Right lobe of liver (tissue), 6 donors: ENCODE results near the gene OBI1. TPM values are rescaled to one million over a fixed set of nuclear protein-coding genes. Genes with fewer than 3 reads are reported as not detected.

Experiments
- ATAC-seq, 4 donors: fragments of 200-7000 bp; cut with Tn5 transposase; one replicate each; pipeline ENCODE4 v1.9.1; 2020; ENCODE audit warnings: mild to moderate bottlenecking in 4 of 4, moderate library complexity in 4 of 4
- DNase-seq, 3 donors: peaks; one replicate each; pipeline ENCODE4 v3.0.0-alpha.2; 2020
- H3K27ac ChIP-seq, 3 donors: fragments of 200-600 bp; one replicate each; pipeline ENCODE4 v1.8.0; 2022
- H3K27me3 ChIP-seq, 2 donors: fragments of 200-600 bp; one replicate each; pipeline ENCODE4 v1.8.0; 2022
- H3K36me3 ChIP-seq, 4 donors: fragments of 200-600 bp; sonication (generic) in 1 of 4; one replicate each; pipeline versions ENCODE4 v1.5.1 to v1.8.0; 2017 to 2022; ENCODE audit warnings: control low read depth in 1 of 4
- H3K4me1 ChIP-seq, 4 donors: fragments of 200-600 bp; sonication (generic) in 1 of 4; one replicate each; pipeline versions ENCODE4 v1.5.1 to v1.8.0; 2017 to 2022; ENCODE audit warnings: control low read depth in 1 of 4
- H3K4me3 ChIP-seq, 3 donors: fragments of 200-600 bp; one replicate each; pipeline ENCODE4 v1.8.0; 2022
- H3K9me3 ChIP-seq, 4 donors: fragments of 200-600 bp; sonication (generic) in 1 of 4; one replicate each; pipeline versions ENCODE4 v1.5.1 to v1.8.0; 2017 to 2022; ENCODE audit warnings: control low read depth in 1 of 4
- POLR2A ChIP-seq: fragments of 450-650 bp; IDR thresholded peaks from one replicate; pipeline ENCODE4 v1.6.1; 2017; ENCODE audit warnings: antibody characterized with exemption, mild to moderate bottlenecking
- WGBS: methylation state at CpG from one replicate; pipeline ENCODE4 v1.1.6; 2018; ENCODE audit warnings: low coverage, low lambda C conversion rate; ENCODE audit not compliant: insufficient coverage; ENCODE audit errors: missing lambda C conversion rate; 5-methylcytosine and 5-hydroxymethylcytosine counted together
- intact Hi-C, 2 donors: fragments of 100-400 bp; cut with DNase I; formaldehyde crosslinking; loops; one replicate each; pipeline versions ENCODE4 v1.11.2 to v1.14.1; 2022
- total RNA-seq, 6 experiments: library from RNA; depleted of rRNA in 2 of 6; stranded (reverse); fragments of >200 nt in 2 of 6; fragmentation: NEBNext Ultra II Directional in 3 of 6; extraction: Animal tissue kit (Norgen Biotek cat#: 25700) in 3 of 6; gene quantifications; one replicate each; pipeline versions ENCODE4 v1.1.0 to v1.2.4, GENCODE V29; 2016 to 2023
- TF ChIP-seq, protein P1 (sequence below), 4 donors: fragments of 200-600 bp in 3 of 4; fragments of 450-650 bp in 1 of 4; IDR thresholded peaks; one replicate each; pipeline versions ENCODE4 v1.5.1 to v1.8.0; 2016 to 2022; ENCODE audit warnings: antibody characterized with exemption in 4 of 4, mild to moderate bottlenecking in 2 of 4
- donor health status: DM: no; HTN: yes; CAD: no.
- donor health status: DM: no; HTN: no; CAD: no.
- donor health status: DM: no; HTN: no; CAD: no.
- donor health status: DM: no; HTN: yes; CAD: no.
- donor health status: DM: no; HTN: yes; CAD: no.

Gene OBI1
- total RNA-seq, 6 experiments from 2014 or later = 1.7 to 3.6 (median 2.8) TPM

DNA sequence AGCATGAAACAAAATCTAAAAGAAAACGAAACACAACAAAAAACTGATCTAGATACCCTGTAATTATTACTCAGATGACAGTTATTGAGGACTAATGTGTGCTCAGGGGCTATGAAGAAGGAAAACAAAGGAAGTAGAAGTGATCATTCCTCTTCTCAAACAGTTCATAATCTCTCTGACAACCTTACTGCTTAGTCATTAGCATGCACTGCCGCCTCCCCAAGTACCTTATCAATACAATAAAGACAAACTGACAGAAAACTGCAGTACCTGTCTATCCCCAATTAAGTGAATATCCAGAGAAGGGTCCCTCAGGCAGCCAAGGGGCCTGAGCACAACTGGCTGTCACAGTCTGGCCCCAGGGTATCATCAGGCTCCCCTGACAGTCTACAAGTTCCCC, 33.6 kb downstream of the OBI1 start:
- no peak for DNase-seq
- no peaks in the 10 kb centered on the region for H3K27me3 ChIP-seq
- no peak for ATAC-seq
- no peaks in the 10 kb centered on the region for H3K9me3 ChIP-seq
- no peak overlapping the region for H3K4me3 ChIP-seq
- peaks cover 0 to 12% (median 0%) of the 10 kb centered on the region in 4 donors for H3K36me3 ChIP-seq
- TF ChIP-seq, protein P1, sequence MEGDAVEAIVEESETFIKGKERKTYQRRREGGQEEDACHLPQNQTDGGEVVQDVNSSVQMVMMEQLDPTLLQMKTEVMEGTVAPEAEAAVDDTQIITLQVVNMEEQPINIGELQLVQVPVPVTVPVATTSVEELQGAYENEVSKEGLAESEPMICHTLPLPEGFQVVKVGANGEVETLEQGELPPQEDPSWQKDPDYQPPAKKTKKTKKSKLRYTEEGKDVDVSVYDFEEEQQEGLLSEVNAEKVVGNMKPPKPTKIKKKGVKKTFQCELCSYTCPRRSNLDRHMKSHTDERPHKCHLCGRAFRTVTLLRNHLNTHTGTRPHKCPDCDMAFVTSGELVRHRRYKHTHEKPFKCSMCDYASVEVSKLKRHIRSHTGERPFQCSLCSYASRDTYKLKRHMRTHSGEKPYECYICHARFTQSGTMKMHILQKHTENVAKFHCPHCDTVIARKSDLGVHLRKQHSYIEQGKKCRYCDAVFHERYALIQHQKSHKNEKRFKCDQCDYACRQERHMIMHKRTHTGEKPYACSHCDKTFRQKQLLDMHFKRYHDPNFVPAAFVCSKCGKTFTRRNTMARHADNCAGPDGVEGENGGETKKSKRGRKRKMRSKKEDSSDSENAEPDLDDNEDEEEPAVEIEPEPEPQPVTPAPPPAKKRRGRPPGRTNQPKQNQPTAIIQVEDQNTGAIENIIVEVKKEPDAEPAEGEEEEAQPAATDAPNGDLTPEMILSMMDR (IDR thresholded peaks at IDR 0.05) = no peak
- no peak for TF ChIP-seq POLR2A
- no peaks in the 10 kb centered on the region for H3K4me1 ChIP-seq
- intact Hi-C loops = no loop called here
- 82% methylated on average over 2 of the region's 2 CpGs for WGBS
- H3K27ac ChIP-seq = no peak overlapping the region

DNA sequence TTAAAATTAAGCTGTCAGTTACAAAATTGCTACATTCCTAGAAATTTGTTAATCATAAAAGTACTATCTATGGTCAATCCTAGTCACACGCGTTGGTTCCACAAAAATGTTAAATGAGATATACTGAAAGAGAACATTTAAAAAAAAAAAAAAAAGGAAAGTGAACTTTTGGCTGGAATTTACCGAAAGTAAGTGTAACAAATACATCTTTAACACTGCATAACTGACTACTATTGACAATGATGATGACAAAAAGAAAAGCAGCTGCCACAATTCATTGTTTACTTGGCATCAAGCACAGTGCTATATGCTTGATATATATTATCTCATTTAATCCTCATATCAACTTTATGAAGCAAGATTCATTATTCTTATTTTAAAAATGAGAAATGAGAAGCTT, 35.8 kb downstream of the OBI1 start:
- Histone ChIP-seq H3K36me3 (peaks cover 0 to 12% (median 0%) of the 10 kb centered on the region in 4 donors), H3K4me1 (no peaks in the 10 kb centered on the region), H3K9me3 (no peaks in the 10 kb centered on the region), H3K4me3 (no peak overlapping the region), H3K27me3 (no peaks in the 10 kb centered on the region), H3K27ac (no peak overlapping the region)
- intact Hi-C loops = no loop called here
- ATAC-seq (no peak), DNase-seq (no peak)
- TF ChIP-seq POLR2A = no peak
- TF ChIP-seq, protein P1 (IDR thresholded peaks at IDR 0.05) = no peak
- WGBS = 96% methylated on average over 3 of the region's 3 CpGs

DNA sequence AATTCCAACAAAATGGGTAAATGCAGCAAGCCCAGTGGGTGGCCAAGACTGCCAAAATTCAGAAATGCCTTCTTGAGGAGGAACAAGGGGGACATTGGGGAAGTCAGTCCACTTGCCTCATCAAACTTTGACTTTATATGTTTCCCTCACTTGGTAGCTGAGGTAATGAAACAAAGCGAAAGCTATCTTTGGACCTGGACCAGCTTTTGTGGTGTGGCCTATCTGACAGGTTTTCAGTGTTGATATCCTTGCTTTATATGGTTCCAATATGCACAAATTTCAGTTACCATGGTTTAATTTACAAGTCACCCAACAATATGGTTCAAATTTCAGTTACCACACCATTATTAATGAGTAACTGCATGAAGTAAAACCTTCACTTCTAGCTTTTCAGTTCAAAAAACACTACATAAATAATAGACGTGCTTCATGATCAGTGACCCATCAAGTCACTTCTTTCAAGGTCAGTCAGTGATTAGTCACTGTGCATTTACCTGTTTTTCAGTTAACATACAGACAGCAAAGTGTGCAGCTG, 38.0 kb downstream of the OBI1 start:
- Histone ChIP-seq H3K27ac (no peak overlapping the region), H3K9me3 (no peaks in the 10 kb centered on the region), H3K4me3 (no peak overlapping the region), H3K4me1 (no peaks in the 10 kb centered on the region), H3K27me3 (no peaks in the 10 kb centered on the region), H3K36me3 (peaks cover 0 to 20% (median 5%) of the 10 kb centered on the region in 4 donors)
- WGBS = 90% methylated on average over 1 of the region's 2 CpGs
- TF ChIP-seq POLR2A = no peak
- TF ChIP-seq, protein P1 (IDR thresholded peaks at IDR 0.05) = no peak
- DNase-seq = no peak
- intact Hi-C loops = no loop called here
- no peak for ATAC-seq

DNA sequence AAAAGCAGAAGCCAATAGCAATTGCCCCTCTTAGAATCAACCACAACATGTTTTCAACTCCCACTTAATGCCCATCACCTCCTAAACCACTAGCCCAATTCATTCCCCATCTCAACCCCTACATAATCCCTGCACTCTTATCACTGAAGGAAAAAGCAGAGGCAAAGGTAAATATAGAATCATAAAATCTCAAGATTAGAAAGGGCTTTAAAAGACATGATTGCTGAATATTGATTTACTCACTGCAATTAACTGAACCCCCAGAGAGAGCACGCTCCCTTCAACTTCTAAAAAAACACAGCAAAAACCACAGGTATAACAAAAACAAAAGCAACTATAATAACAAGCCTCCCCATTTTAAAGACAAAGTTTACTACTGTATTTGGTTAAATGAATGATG, 40.5 kb downstream of the OBI1 start:
- DNase-seq (no peak), ATAC-seq (no peak)
- WGBS = 100% methylated on average over 1 of the region's 1 CpG
- no peaks in the 10 kb centered on the region for H3K9me3 ChIP-seq
- no peaks in the 10 kb centered on the region for H3K4me1 ChIP-seq
- TF ChIP-seq POLR2A = no peak
- TF ChIP-seq, protein P1 (IDR thresholded peaks at IDR 0.05) = no peak
- no peak overlapping the region for H3K4me3 ChIP-seq
- intact Hi-C loops = no loop called here
- peaks cover 0 to 15% (median 5%) of the 10 kb centered on the region in 4 donors for H3K36me3 ChIP-seq
- H3K27me3 ChIP-seq = no peaks in the 10 kb centered on the region
- no peak overlapping the region for H3K27ac ChIP-seq
